ENCODE data around the gene DCAF11.

DCAF11 gene

DNA sequence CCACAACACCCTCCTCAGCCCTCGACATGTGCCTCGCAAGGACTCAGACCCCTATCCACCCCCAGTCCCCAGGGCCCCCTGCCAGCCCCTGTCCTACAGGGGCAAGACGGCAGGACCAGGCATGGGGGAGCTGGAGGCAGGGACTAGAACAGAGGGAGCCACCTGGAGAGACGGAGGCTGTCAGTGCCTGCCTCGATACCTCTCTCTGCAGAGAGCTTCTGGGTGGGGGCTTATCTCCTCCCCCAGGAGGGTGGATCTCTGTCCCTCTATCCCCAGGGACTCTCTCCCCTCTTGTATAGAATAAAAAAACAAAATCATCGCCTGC lies 45.2 kb upstream of the DCAF11 start:
- H3K4me3 ChIP-seq (ENCODE audit: low read length), result no peak overlapping the region

DNA sequence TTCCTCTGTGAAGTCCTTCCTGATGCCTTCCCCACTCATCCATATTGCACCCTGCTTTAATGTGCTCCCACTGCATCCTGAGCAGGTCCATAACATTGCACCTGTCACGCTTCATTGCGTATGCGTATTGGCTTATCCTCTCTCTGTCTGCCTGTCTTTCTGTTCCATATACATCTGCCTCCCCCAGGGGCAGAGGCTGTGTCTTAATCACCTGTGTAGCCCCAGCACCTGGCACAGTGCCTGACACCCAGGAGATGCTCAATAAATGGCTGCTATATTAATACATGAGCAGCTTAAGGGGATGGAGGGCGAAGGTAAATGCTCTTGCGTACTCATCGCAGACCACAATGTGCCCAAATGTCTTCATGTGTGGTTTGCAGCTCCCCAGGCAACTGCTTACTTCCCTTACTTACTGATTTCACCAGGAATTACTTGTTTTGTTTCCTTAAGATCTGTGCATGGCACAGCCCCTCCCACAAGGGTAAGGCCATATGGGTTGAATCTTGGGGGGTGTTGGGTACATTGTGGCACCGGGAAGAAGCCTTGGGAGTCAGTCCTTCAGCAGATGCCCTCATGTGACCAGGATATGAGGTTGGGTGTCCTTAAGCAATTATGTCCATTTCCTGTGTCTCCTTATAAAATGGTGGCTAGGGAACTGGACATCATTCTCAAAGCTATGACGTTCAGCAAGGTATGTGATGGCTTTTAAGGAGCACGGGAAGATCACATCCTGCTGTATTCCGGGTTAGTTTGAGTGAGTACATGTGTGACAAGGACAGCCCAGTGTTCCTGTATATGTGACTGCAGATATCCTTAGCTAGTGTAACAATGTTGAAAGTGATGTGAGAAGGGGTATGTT lies 44.1 kb upstream of the DCAF11 start:
- no peak for DNase-seq (ENCODE audit: low read depth)
- TF ChIP-seq, protein P1, sequence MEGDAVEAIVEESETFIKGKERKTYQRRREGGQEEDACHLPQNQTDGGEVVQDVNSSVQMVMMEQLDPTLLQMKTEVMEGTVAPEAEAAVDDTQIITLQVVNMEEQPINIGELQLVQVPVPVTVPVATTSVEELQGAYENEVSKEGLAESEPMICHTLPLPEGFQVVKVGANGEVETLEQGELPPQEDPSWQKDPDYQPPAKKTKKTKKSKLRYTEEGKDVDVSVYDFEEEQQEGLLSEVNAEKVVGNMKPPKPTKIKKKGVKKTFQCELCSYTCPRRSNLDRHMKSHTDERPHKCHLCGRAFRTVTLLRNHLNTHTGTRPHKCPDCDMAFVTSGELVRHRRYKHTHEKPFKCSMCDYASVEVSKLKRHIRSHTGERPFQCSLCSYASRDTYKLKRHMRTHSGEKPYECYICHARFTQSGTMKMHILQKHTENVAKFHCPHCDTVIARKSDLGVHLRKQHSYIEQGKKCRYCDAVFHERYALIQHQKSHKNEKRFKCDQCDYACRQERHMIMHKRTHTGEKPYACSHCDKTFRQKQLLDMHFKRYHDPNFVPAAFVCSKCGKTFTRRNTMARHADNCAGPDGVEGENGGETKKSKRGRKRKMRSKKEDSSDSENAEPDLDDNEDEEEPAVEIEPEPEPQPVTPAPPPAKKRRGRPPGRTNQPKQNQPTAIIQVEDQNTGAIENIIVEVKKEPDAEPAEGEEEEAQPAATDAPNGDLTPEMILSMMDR (IDR thresholded peaks at IDR 0.05; ENCODE audit: insufficient read depth, low read depth, low read length, missing control alignments), result no peak
- no peak overlapping the region for H3K4me3 ChIP-seq (ENCODE audit: low read length)

More for the DNA sequence above, 45.2 kb upstream of the DCAF11 start:
- DNase-seq (ENCODE audit: low read depth), result no peak
- TF ChIP-seq, protein P1 (IDR thresholded peaks at IDR 0.05; ENCODE audit: insufficient read depth, low read depth, low read length, missing control alignments), result no peak

DNA sequence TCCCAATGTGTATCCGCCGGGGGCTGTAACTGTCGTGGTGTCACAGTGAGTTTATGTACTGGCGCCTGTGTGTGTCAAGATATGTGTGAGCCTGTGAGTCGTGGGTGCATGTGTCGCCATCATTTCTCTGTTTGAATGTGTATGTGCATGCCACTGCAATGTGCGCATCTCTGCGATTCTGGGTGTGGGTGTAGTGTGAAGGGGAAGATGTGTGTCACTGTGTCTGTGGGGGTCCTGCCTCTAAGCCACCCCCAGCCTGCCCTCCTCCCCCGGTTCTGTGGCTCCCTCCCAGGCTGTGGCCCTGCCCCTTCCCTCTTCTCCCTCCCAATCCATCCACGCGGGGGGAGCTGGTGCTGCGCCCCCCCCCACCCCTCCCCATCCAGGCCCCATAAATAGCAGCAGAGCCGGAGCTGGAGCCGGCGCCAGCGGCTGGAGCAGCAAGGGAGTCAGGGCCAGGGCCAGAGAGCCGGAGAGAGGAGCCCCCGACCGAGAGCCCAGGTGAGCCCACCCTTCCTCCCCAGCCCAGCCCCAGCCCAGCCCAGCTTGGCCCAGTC lies 43.4 kb upstream of the DCAF11 start, which contains the start of gene CPNE6:
CPNE6 (plus strand) TSS at position 419 of the 554 bp plus-strand sequence. CDS start 1,375 bp downstream, outside the sequence.
- H3K4me3 ChIP-seq (ENCODE audit: low read length), result no peak within 1 kb of the TSS
- no peak for DNase-seq (ENCODE audit: low read depth)
- TF ChIP-seq, protein P1 (IDR thresholded peaks at IDR 0.05; ENCODE audit: insufficient read depth, low read depth, low read length, missing control alignments), result no peak

DNA sequence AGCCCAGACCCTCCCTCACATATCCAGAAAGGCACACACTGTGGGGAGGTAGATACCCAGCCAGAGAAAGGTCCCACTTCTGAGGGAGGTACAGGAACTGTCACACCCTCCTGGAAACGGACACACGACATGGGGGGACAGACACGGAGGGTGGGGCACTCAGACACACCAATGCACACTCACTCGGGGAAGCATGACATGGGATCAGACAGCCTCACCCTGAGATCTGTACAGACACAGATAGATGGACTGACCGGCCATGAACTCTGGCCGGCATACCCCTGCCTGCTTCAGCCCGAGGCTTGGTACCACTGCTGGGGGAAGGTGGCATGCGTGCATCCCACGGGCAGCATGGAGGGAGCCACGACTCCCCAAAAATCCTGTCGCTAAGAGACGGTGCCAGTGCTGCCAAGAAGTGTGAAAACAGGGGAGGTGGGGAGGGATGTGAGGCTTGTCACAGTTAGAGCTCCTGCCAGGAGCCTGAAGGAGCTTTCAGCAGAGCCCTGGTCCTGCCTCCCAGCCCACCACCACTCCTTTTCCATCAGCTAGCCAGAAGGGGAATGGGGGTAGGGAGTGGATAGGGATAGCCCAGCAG lies 42.6 kb upstream of the DCAF11 start:
- TF ChIP-seq, protein P1 (IDR thresholded peaks at IDR 0.05; ENCODE audit: insufficient read depth, low read depth, low read length, missing control alignments), result no peak
- H3K4me3 ChIP-seq (ENCODE audit: low read length), result no peak overlapping the region
- no peak for DNase-seq (ENCODE audit: low read depth)

DNA sequence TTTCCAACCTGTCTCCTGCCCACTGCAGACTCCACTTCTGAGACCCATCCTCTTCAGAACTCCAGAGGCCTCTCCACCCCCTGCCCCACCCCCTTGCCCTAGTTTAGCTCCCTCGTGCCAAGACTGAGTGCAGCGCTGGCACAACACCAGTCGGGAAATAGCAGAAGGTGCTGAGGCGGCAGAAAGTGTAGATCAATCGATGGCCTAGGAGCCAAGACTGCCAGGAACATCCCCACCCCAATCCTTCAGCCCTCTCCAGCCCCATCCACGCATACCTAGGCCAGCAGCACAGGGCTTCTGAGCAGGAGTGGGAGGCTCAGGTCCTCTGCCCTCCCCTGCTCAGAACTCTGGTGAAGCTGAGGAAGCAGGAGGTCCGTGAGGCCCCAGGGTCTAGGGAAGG lies 42.1 kb upstream of the DCAF11 start:
- no peak overlapping the region for H3K4me3 ChIP-seq (ENCODE audit: low read length)
- TF ChIP-seq, protein P1 (IDR thresholded peaks at IDR 0.05; ENCODE audit: insufficient read depth, low read depth, low read length, missing control alignments), result no peak
- no peak for DNase-seq (ENCODE audit: low read depth)

DNA sequence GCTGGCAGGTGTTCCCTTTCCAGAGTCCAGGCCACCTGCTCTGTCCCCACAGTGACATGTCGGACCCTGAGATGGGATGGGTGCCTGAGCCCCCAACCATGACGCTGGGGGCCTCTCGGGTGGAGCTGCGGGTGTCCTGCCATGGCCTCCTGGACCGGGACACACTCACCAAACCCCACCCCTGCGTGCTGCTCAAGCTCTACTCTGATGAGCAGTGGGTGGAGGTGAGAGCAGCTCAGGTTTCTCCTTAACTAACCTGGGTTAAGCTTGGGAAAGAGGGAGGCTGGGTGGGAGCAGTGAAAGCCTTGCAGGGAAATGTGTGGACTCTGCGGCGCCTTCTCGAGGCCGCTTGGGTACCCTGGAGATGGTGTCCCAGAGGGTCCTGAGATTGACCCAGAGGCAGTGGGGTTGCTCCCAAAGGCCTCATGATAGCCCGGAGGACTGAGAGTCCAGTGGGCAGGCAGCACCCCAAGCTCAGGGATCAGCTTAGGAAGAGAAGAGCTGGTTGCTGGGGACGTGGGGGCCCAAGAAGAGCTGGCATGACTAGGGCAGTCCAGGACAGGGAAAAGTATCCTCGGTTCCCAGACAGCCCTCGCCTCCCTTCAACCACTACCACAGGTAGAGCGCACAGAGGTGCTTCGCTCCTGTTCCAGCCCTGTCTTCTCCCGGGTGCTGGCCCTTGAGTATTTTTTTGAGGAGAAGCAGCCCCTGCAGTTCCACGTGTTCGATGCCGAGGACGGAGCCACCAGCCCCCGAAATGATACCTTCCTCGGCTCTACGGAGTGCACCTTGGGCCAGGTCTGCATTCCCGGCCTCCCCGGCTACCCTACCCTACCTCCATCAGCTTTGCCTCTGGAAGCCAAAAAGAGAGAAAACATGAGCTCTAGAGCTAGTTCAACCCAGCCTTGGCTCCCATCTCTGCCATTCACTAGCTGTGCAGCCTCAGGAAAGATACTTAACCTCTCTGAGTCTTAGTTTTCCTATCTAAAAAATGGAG lies 41.4 kb upstream of the DCAF11 start:
- no peak for DNase-seq (ENCODE audit: low read depth)
- TF ChIP-seq, protein P1 (IDR thresholded peaks at IDR 0.05; ENCODE audit: insufficient read depth, low read depth, low read length, missing control alignments), result no peak
- H3K4me3 ChIP-seq (ENCODE audit: low read length), result no peak overlapping the region

Measured in epithelial cell of esophagus (primary cell).